Nephron progenitor cell (in vitro differentiated cells): ENCODE data around the gene MYH9.

ENCODE experiments used
- DNase-seq: peaks from one replicate; pipeline ENCODE4 v3.0.0; 2021
- H3K27ac Mint-ChIP-seq: 2 replicates; pipeline ENCODE4 v1.8.0; 2021; ENCODE audit warnings: mild to moderate bottlenecking, moderate library complexity, mixed read lengths
- H3K27me3 Mint-ChIP-seq: 2 replicates; pipeline ENCODE4 v1.8.0; 2021; ENCODE audit warnings: mild to moderate bottlenecking, low read depth, mixed read lengths; ENCODE audit not compliant: poor library complexity
- H3K36me3 Mint-ChIP-seq: 2 replicates; pipeline ENCODE4 v1.8.0; 2021; ENCODE audit warnings: low read depth, mixed read lengths
- H3K4me1 Mint-ChIP-seq: 2 replicates; pipeline ENCODE4 v1.8.0; 2021; ENCODE audit warnings: mixed read lengths
- H3K4me3 Mint-ChIP-seq: 2 replicates; pipeline ENCODE4 v1.8.0; 2021; ENCODE audit warnings: mild to moderate bottlenecking, moderate library complexity, mixed read lengths
- H3K9me3 Mint-ChIP-seq: 2 replicates; pipeline ENCODE4 v1.8.0; 2021; ENCODE audit warnings: mild to moderate bottlenecking, moderate library complexity, mixed read lengths
- CTCF ChIP-seq: fragments of 200-600 bp; sonication (generic); IDR thresholded peaks from 2 replicates; pipeline ENCODE4 v1.5.0; 2021; ENCODE audit warnings: antibody characterized with exemption

MYH9 gene

GRCh38 chr22:36387959-36388726 is at the start of gene MYH9:
Gene MYH9, minus strand, starts transcription at chr22:36387967. Its CDS starts 38,731 bp downstream, at chr22:36349236.
- DNase-seq, result peak; percentile 100
- TF ChIP-seq CTCF, result no peak
- H3K27ac Mint-ChIP-seq, result peak within 1 kb of the TSS; percentile 72

GRCh38 chr22:36435516-36436415 is 48.0 kb upstream of the MYH9 start:
- H3K4me3 Mint-ChIP-seq, result no peak overlapping the region
- TF ChIP-seq CTCF, result no peak
- H3K27ac Mint-ChIP-seq, result peak overlapping the region; percentile 88
- H3K9me3 Mint-ChIP-seq, result no peaks in the 10 kb centered on the region
- H3K4me1 Mint-ChIP-seq, result peaks cover 63% of the 10 kb centered on the region
- DNase-seq, result no peak
- H3K27me3 Mint-ChIP-seq, result peaks cover 7% of the 10 kb centered on the region
- no peaks in the 10 kb centered on the region for H3K36me3 Mint-ChIP-seq

More at GRCh38 chr22:36387959-36388726, at the start of gene MYH9:
- Mint-ChIP-seq H3K4me1 (peaks cover 34% of the 10 kb centered on the region), H3K36me3 (peaks cover 3% of the 10 kb centered on the region), H3K9me3 (no peaks in the 10 kb centered on the region), H3K4me3 (peak within 1 kb of the TSS; percentile 86), H3K27me3 (no peaks in the 10 kb centered on the region)

- Mint-ChIP-seq H3K4me1 (peaks cover 49% of the 10 kb centered on the region), H3K27me3 (peaks cover 7% of the 10 kb centered on the region), H3K9me3 (no peaks in the 10 kb centered on the region), H3K4me3 (no peak overlapping the region), H3K27ac (peak overlapping the region; percentile 96), H3K36me3 (no peaks in the 10 kb centered on the region)
- DNase-seq, result no peak
- no peak for TF ChIP-seq CTCF
Observed at GRCh38 chr22:36433318-36434231, 45.8 kb upstream of the MYH9 start.

- Mint-ChIP-seq H3K4me1 (peaks cover 49% of the 10 kb centered on the region), H3K9me3 (no peaks in the 10 kb centered on the region), H3K4me3 (no peak overlapping the region), H3K27me3 (peaks cover 7% of the 10 kb centered on the region), H3K36me3 (no peaks in the 10 kb centered on the region), H3K27ac (peak overlapping the region; percentile 96)
- no peak for TF ChIP-seq CTCF
- no peak for DNase-seq
Observed at GRCh38 chr22:36432592-36433317, 45.0 kb upstream of the MYH9 start.

GRCh38 chr22:36431977-36432376 is 44.2 kb upstream of the MYH9 start:
- H3K27me3 Mint-ChIP-seq, result peaks cover 8% of the 10 kb centered on the region
- H3K4me3 Mint-ChIP-seq, result no peak overlapping the region
- no peak for DNase-seq
- H3K36me3 Mint-ChIP-seq, result no peaks in the 10 kb centered on the region
- no peaks in the 10 kb centered on the region for H3K9me3 Mint-ChIP-seq
- no peak for TF ChIP-seq CTCF
- H3K4me1 Mint-ChIP-seq, result peaks cover 57% of the 10 kb centered on the region
- no peak overlapping the region for H3K27ac Mint-ChIP-seq
